Endothelial cell of umbilical vein (primary cell): ENCODE results near the gene CD101. TPM values are rescaled to one million over a fixed set of nuclear protein-coding genes. Genes with fewer than 3 reads are reported as not detected.

Experiments
- BruUV-seq: library from RNA; stranded (reverse); fragments of 400-500 nt; replicated peaks from 2 replicates; lab custom pipeline; 2021; lab: Mats Ljungman, UMichigan
- CTCF ChIA-PET: fragments of 300-600, 350-600 bp; sonication (Branson Sonifier 250); formaldehyde crosslinking; loops from one replicate; lab custom pipeline; 2021; ENCODE audit warnings: antibody characterized with exemption, inconsistent platforms; lab: Charles Lee
- POLR2A ChIA-PET: fragments of 300-600, 350-600 bp; sonication (Branson Sonifier 250); formaldehyde crosslinking; loops from one replicate; lab custom pipeline; 2021; ENCODE audit warnings: antibody characterized with exemption, inconsistent platforms; lab: Charles Lee
- DNase-seq: peaks from one replicate; pipeline ENCODE4 v3.0.0-alpha.2; 2011; ENCODE audit warnings: low read depth, low spot score
- FAIRE-seq: peaks from 2 replicates; lab custom pipeline; 2011; peaks lifted over from hg19 to GRCh38; lab: Jason Lieb, UNC
- H2AFZ ChIP-seq: 2 replicates; pipeline ENCODE4 v1.6.0; 2012; ENCODE audit warnings: low read depth, low read length, control low read depth, inconsistent platforms
- H3K27ac ChIP-seq: 2 replicates; pipeline ENCODE4 v1.5.1; 2011; ENCODE audit warnings: low read depth, mild to moderate bottlenecking, control low read depth, low read length, moderate library complexity; ENCODE audit not compliant: insufficient read depth
- H3K27me3 ChIP-seq, 2 experiments: 2 replicates each; pipeline versions ENCODE4 v1.6.0 to v1.6.1; 2011; ENCODE audit warnings: low read length in 2 of 2, mixed read lengths in 1 of 2; ENCODE audit not compliant: control insufficient read depth in 2 of 2, insufficient read depth in 2 of 2
- H3K36me3 ChIP-seq, 2 experiments: 2 replicates in 1 of 2; 3 replicates in 1 of 2; pipeline ENCODE4 v1.5.1; 2011; ENCODE audit warnings: low read length in 2 of 2, mild to moderate bottlenecking in 1 of 2, moderate library complexity in 1 of 2; ENCODE audit not compliant: control insufficient read depth in 2 of 2, insufficient read depth in 2 of 2; ENCODE audit errors: extremely low read depth in 1 of 2
- H3K4me1 ChIP-seq: 3 replicates; pipeline ENCODE4 v1.5.1; 2011; ENCODE audit warnings: mild to moderate bottlenecking, low read length; ENCODE audit not compliant: control insufficient read depth, insufficient read depth; ENCODE audit errors: extremely low read depth
- H3K4me2 ChIP-seq: 2 replicates; pipeline ENCODE4 v1.6.1; 2011; ENCODE audit warnings: low read length, control low read depth, mixed read lengths; ENCODE audit not compliant: insufficient read depth
- H3K4me3 ChIP-seq, 3 experiments: fragments of 200-600 bp in 1 of 3; sonication (generic), shearing (Covaris generic) in 1 of 3; replicated peaks in 1 of 3; 2 replicates each; pipeline ENCODE4 v1.5.1; 2011 to 2016; ENCODE audit warnings: control low read depth in 3 of 3, low read length in 3 of 3, mild to moderate bottlenecking in 2 of 3, inconsistent platforms in 1 of 3, low read depth in 1 of 3, moderate library complexity in 1 of 3; ENCODE audit not compliant: insufficient read depth in 1 of 3
- H3K79me2 ChIP-seq: 2 replicates; pipeline ENCODE4 v1.6.0; 2012; ENCODE audit warnings: low read length, inconsistent platforms; ENCODE audit not compliant: control insufficient read depth, insufficient read depth
- H3K9ac ChIP-seq: replicated peaks from 2 replicates; pipeline ENCODE3; 2011; ENCODE audit warnings: low read length, control low read depth; ENCODE audit not compliant: insufficient read depth; ENCODE audit errors: extremely low read depth
- H3K9me1 ChIP-seq: replicated peaks from 3 replicates; pipeline ENCODE4 v1.6.0; 2011; ENCODE audit warnings: mild to moderate bottlenecking, low read length; ENCODE audit not compliant: control insufficient read depth, insufficient read depth; ENCODE audit errors: extremely low read depth
- H3K9me3 ChIP-seq: replicated peaks from 2 replicates; pipeline ENCODE4 v1.5.1; 2012; ENCODE audit warnings: low read length, inconsistent platforms; ENCODE audit not compliant: control insufficient read depth, insufficient read depth
- H4K20me1 ChIP-seq: replicated peaks from 2 replicates; pipeline ENCODE3; 2011; ENCODE audit warnings: mild to moderate bottlenecking, low read length; ENCODE audit not compliant: control insufficient read depth, insufficient read depth; ENCODE audit errors: extremely low read depth
- CTCF ChIP-seq, 2 donors: IDR thresholded peaks; 1 replicate in 1 of 2; 2 replicates in 1 of 2; pipeline ENCODE4 v1.5.1; 2011; ENCODE audit warnings: low read length in 2 of 2, mild to moderate bottlenecking in 2 of 2, moderate library complexity in 2 of 2, control low read depth in 1 of 2, inconsistent platforms in 1 of 2, low read depth in 1 of 2; ENCODE audit not compliant: insufficient read depth in 1 of 2; ENCODE audit errors: extremely low read depth in 1 of 2
- EZH2 ChIP-seq: IDR thresholded peaks from 2 replicates; pipeline ENCODE4 v1.6.1; 2012; ENCODE audit warnings: borderline replicate concordance, low read depth, mild to moderate bottlenecking, moderate library complexity, low read length, inconsistent platforms; ENCODE audit not compliant: severe bottlenecking
- FOS ChIP-seq: IDR thresholded peaks from 2 replicates; pipeline ENCODE4 v1.6.1; 2011; ENCODE audit warnings: mild to moderate bottlenecking, low read length, moderate library complexity, borderline replicate concordance; ENCODE audit not compliant: insufficient read depth
- GATA2 ChIP-seq: IDR thresholded peaks from 2 replicates; pipeline ENCODE4 v1.7.0; 2011; ENCODE audit warnings: low read depth, mild to moderate bottlenecking, moderate library complexity, mixed read lengths, low read length; ENCODE audit not compliant: insufficient read length, insufficient read depth
- POLR2A ChIP-seq: IDR thresholded peaks from 2 replicates; pipeline ENCODE4 v1.6.1; 2012; ENCODE audit warnings: low read depth, mild to moderate bottlenecking, control low read depth, low read length
- dilution Hi-C: fragments of 300-500 bp; cut with MboI; formaldehyde crosslinking; loops from one replicate; pipeline ENCODE4 v1.15.0; 2019; ENCODE audit warnings: low sequenced_read_pairs; ENCODE audit not compliant: extremely low pct_ligation_motif_present
- intact Hi-C: fragments of 100-400 bp; cut with micrococcal nuclease; formaldehyde crosslinking; loops from one replicate; pipeline ENCODE4 v1.10.0; 2022
- polyA plus RNA-seq, 4 experiments: library from polyadenylated mRNA; depleted of rRNA in 3 of 4; stranded (reverse) in 3 of 4; unstranded in 1 of 4; fragments of >200 nt; gene quantifications; 2 replicates each; pipeline versions ENCODE4 v1.2.1 to v1.2.3, GENCODE V29; 2011 to 2012; ENCODE audit warnings: missing spikeins in 1 of 4
- total RNA-seq: library from RNA; stranded (reverse); gene quantifications from 2 replicates; pipeline ENCODE4 v1.2.3, GENCODE V29; 2021

The CD101 gene
- total and polyA plus RNA-seq, 2 donors (not counting 3 experiments of a cell fraction or from before 2014, with no cell fraction given): 0.04 to 0.97 TPM

DNA sequence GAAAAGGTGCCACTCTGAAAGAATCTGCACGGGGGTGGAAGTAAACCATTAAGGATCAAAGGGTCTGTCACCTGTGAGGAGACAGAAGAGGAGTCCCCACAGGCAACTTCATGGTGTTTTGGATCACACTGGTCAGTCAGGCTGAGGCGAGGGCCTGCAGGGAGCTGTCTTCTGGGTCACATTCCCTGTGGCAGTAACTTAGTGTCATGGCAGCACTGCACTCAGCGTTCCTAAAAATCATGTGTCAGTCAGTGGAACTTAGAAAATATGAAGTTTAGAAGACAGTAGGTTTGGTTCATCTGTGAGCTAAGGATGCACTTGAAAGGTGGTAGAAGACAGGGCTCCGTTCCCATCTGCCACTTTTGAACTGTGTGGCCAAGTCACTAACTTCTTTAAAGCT is 43.5 kb upstream of the CD101 start:
- Histone ChIP-seq H3K27ac (no peak overlapping the region), H3K9ac (no peak overlapping the region), H3K36me3 (peaks cover 0 to 2% of the 10 kb centered on the region in 2 experiments), H3K27me3 (no peaks in the 10 kb centered on the region), H3K9me1 (no peaks in the 10 kb centered on the region), H3K9me3 (no peaks in the 10 kb centered on the region), H3K4me1 (no peaks in the 10 kb centered on the region), H2AFZ (no peak overlapping the region), H3K4me3 (no peak overlapping the region), H3K4me2 (no peak overlapping the region), H3K79me2 (no peaks in the 10 kb centered on the region), H4K20me1 (no peaks in the 10 kb centered on the region)
- no TSS peak for BruUV-seq
- TF ChIP-seq CTCF (IDR thresholded peaks at IDR 0.05; ENCODE audit: extremely low read depth in 1 of 2, insufficient read depth in 1 of 2, low read depth in 1 of 2, low read length in 2 of 2) (no peak), FOS (no peak)
- dilution Hi-C loops: no loop called here
- intact Hi-C loops: no loop called here
- ChIA-PET CTCF (no interaction called here), POLR2A (no interaction called here)
- FAIRE-seq (no peak), DNase-seq (no peak)

GRCh38 chr1:116958977-116959376 is 42.6 kb upstream of the CD101 start:
- dilution Hi-C loops: no loop called here
- Histone ChIP-seq H3K27ac (no peak overlapping the region), H3K4me3 (no peak overlapping the region), H3K36me3 (peaks cover 0 to 2% of the 10 kb centered on the region in 2 experiments), H3K4me1 (no peaks in the 10 kb centered on the region), H3K4me2 (no peak overlapping the region), H3K27me3 (no peaks in the 10 kb centered on the region), H2AFZ (no peak overlapping the region), H3K9ac (no peak overlapping the region), H4K20me1 (no peaks in the 10 kb centered on the region), H3K9me3 (no peaks in the 10 kb centered on the region), H3K79me2 (no peaks in the 10 kb centered on the region), H3K9me1 (no peaks in the 10 kb centered on the region)
- ChIA-PET CTCF (no interaction called here), POLR2A (no interaction called here)
- BruUV-seq: no TSS peak
- DNase-seq (no peak), FAIRE-seq (no peak)
- TF ChIP-seq GATA2: no peak
- no peak for TF ChIP-seq EZH2
- TF ChIP-seq POLR2A: no peak
- no peak for TF ChIP-seq FOS
- intact Hi-C loops: no loop called here
